LoVo (cell line): ENCODE measurements around the gene CLEC10A.
"Not testable (repeated sequence)": the region's sequence is repeated elsewhere in the genome, so short reads cannot be mapped to it uniquely, and the experiment has no call there.

Experiments
- DNase-seq: peaks from one replicate; pipeline ENCODE4 v3.0.0-alpha.2; 2016; ENCODE audit warnings: low spot score

Gene CLEC10A

DNA sequence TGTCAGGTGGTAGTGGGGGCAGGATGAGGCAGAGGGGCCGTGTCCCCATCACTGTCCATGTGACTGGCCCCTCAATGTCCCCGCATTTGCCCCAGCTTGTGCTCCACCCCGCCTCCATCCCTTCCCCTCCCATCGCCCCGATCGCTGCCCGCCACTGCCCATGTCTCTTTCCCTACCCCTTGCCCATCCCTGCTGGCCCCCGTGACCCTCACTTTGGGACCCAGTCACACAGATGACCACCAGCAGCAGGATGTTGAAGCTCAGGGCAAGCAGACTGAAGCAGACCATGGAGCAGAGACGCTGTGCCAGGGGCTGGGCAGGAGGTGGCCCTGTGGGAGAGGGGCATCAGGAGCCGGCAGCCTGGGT is 28.5 kb upstream of the CLEC10A start:
- no peak for DNase-seq

DNA sequence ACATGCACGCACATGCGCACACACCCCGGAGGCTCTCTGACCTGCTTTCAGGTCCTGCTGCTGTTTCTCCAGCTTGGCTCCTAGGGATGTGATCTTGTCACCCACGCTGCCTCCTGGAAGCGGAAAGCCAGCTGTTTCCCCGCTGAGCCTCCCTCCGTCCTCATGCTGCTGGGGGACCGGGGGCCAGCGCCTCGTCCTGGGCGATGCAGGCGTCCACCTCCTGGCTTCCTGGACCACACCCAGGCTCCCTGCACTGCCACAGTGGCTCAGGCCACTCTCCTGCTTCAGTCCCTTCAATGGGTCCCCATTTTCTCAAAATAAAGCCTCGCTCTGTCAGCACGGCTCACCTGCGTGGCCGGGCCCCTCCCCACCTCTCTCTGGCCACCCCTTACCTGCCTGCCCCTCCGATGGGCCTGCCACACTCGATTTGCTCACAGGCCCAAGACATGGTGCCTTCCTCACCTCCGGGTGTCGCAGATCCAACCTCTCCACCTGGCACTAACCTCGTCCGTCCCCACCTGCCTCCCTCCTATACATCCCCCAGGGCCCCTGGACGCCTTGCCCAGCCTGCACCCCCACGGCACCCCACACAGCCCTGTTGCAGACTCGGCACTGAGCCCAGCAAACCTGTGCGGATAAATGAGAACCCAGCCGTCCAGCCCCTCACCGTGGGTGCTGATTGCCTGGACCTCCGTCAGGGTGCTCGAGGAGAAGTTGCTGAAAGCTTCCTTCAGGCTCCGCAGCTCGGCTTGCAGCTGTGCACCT is 27.9 kb upstream of the CLEC10A start:
- no peak for DNase-seq

DNA sequence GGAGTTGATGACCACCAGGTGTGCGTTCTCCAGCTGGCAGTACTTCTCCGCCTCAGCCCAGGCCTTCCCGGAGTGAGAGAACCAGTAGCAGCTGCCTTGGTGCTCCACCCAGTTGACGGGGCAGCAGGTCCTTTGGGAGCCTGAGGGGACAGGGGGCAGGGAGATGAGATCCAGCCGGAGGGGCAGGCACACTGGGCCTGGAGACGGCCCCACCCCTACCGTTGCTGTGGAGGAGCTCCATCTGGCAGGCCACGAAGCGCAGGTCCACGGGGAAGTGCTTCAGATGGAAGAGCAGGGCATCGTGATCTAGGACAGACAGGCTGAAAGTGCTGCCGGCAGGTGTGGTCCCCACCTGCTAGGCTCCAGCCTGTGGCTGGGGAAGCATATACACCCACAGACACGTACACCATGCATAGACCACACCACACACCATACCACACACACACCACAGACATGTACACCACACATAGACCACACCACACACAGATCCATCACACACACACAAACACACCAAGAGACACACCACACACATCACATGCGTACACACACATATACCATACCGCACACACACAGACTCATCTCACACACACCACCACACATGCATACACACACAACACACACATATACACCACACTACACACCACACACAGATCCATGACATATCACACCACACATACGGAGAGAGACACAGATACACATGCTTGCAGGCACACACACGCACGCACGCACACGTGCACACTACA is 27.1 kb upstream of the CLEC10A start:
- no peak for DNase-seq

DNA sequence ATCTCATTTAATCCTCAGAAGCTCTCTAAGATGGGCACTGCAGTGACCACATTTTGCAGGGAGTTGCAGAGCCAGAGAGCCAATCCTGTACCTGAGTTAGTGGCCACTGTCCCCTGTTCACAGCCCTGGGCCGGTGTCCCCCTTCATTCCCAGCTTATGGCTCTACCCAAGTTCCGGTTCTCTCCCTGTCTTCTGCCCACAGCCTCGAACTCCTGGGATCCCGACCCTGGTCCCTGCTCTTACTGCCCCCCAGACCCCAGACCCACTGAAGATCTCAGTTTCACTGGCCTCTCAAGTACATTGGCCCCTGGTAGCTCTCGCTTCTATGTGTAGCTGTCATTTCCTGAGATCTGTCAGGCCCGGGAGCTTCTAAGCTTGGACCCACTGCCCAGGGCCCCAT is 22.4 kb upstream of the CLEC10A start:
- no peak for DNase-seq

DNA sequence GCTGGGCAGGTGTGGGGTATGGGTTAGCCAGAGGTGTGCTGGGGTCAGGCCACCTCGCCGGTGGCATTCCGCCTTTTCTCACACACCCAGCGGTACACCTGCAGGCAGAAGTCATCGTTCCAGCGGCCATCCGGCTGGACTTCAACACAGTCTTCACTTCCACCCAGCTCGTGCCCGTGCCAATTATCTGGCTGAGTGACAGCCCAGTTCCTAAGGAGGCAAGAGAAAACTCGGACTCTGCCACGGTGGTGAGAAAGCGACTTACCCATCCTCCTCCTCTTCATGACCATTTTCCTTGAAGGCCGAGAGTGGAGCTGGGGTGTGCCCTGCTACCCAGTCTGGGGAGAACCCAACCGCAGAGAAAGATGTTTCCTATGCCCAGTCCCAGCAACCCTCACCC is 21.5 kb upstream of the CLEC10A start:
- no peak for DNase-seq

DNA sequence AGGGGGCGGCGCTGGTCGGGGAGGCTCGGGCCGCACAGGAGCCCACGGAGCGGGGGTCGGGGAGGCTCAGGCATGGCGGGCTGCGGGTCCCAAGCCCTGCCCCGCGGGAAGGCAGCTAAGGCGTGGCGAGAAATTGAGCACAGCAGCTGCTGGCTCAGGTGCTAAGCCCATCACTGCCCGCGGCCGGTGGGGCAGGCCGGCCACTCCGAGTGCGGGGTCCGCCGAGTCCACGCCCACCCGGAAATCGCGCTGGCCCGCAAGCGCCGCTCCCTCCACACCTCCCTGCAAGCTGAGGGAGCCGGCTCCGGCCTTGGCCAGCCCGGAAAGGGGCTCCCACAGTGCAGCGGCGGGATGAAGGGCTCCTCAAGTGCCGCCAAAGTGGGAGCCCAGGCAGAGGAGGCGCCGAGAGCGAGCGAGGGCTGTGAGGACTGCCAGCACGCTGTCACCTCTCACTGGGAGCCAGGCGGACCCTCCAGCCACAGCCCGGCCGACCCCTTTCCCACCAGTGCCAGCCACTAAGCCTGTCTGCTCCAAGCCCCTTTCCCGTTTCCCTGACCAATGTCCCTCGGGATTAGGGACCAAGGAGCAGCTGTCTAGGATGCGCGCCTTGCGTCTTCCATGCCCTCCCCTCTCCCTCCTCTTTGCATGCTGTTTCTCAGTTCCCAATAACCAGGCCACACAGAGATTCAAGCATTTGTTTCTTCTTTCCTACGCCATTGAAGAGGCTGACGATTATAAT is 20.8 kb upstream of the CLEC10A start:
- not testable (repeated sequence) for DNase-seq

DNA sequence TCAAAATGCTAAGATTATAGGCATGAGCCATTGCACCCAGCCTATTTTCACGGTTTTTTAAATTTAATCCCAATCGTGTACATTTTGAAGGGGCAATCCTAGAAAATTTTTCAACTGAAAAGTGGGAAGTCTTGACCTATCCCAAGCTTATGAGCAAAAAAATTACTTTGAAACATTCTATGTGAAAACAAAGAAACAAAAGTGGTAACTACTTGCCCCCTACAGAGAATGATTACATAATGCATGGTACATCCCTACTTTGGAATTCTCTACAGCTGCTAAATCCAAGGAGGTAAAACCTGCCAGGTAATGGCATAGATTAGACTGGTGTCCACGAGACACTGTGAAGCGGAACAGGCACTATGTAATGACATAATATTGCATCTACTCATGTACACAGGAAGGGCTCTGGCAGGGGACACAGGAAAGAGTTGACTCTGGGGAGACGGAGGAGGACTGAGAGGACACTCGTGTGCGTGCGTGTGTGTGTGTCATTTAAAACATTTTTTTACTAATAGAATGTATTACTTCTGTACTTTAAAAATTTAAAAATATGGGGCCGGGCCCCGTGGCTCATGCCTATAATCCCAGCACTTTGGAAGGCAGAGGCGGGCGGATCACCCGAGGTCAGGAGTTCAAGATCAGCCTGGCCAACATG is 18.9 kb upstream of the CLEC10A start:
- no peak for DNase-seq

DNA sequence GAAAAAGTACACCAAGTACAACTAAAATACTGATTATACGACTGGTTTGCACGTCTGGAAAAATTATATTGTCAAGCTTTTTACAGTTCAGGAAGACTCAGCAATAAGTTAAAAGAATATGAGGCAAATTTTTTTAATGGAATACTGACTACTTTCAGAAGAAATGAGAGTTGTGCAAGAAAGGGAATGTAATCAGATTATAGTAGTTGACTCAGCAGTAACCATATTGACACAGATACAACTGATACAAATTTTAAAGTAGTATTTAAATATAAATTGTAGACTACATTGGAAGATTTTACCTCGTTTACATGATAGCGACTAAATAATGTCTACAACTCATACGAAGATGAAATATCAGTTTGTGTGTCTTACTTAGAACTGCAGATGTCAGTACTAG is 17.9 kb upstream of the CLEC10A start:
- no peak for DNase-seq

DNA sequence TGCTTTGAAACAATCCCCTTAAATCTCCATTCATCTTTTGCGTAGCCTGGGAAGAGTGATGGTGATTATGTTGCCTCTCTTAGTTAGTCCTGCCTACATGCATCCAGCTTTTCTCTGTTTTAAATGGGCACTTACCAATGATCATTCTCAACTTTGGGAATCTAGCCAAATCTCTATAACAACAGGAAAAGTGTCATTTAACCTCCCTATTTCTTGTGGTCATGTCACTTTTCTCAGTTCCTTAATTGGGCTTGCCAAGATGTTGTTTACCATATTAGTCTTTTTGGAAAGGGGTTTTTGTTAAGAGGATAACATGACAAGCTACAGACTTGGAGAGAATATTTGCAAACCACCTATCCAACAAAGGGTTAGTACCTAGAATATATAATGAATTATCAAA is 15.6 kb upstream of the CLEC10A start:
- no peak for DNase-seq

DNA sequence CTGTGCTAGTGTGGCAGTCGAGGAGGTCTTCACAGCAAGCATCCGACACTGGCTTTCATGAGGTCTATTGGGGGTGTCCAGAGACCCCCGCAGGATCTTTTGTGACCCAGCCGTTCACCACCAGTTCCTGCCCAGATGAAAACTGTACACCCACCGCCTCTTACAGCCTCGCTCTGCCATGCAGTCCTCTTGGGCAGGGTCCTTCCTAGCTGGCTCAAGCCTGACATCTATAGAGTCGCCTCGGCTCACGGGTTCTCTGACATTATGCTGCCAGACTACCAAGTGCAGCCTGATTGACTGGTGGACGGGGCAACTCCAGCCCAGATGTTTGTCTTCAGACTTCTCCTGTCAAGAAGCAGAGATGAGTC is 14.6 kb upstream of the CLEC10A start:
- DNase-seq = no peak

DNA sequence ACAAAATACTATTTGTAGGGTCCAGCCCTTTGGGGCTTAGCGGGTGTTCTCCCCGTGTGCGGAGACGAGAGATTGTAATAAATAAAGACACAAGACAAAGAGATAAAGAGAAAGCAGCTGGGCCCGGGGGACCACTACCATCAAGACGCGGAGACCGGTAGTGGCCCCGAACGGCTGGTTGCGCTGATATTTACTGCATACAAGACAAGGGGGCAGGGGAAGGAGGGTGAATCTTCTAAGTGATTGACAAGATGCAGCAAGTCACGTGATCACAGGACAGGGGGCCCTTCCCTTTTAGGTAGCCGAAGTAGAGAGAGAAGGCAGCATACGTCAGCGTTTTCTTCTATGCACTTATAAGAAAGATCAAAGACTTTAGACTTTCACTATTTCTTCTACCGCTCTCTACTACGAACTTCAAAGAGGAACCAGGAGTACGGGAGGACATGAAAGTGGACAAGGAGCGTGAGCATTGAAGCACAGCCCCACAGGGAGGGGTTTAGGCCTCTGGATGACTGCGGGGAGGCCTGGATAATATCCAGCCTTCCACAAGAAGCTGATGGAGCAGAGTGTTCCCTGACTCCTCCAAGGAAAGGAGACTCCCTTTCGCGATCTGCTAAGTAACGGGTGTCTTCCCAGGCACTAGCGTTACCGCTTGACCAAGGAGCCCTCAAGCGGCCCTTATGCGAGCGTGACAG is 11.4 kb upstream of the CLEC10A start:
- not testable (repeated sequence) for DNase-seq

DNA sequence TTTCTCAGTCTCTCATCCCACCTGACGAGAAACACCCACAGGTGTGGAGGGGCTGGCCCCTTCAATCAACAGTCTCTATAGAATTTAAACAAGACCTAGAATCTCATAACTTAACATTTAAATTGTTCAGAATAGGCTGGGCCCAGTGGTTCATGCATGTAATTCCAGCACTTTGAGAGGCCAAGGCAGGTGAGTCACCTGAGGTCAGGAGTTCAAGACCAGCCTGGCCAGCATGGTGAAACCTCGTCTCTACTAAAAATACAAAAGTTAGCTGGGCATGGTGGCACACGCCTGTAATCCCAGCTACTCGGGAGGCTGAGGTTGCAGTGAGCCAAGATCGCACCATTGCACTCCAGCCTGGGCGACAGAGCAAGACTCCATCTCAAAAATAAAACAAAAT is 9.5 kb upstream of the CLEC10A start:
- not testable (repeated sequence) for DNase-seq

DNA sequence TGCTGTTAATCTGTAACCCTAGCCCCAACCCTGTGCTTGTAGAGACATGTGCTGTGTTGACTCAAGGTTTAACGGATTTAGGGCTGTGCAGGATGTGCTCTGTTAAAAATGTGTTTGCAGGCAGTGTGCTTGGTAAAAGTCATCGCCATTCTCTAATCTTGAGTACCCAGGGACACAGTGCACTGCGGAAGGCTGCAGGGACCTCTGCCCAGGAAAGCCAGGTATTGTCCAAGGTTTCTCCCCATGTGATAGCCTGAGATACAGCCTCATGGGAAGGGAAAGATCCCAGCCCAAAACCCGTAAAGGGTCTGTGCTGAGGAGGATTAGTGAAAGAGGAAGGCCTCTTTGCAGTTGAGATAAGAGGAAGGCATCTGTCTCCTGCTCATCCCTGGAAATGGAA is 8.4 kb upstream of the CLEC10A start:
- not testable (repeated sequence) for DNase-seq

DNA sequence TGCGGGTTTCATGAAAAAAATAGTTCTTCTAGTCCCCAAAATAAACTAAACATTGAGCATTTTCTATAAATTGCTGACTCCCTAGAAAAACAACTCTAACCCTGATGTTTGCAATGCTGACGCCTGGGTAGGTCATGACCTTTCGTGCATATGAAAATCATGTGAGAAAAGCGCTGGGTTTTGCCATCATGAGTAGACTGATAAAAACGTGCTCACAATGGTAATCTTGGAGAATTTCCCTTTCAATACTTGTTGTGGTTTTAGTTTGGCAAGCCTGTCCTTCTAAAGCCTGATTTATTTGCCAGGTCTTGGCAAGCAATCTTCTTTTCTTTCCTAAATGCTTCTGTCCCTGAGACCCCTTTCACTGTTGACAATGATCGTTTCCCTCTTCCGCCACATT is 4.0 kb upstream of the CLEC10A start:
- DNase-seq = no peak

DNA sequence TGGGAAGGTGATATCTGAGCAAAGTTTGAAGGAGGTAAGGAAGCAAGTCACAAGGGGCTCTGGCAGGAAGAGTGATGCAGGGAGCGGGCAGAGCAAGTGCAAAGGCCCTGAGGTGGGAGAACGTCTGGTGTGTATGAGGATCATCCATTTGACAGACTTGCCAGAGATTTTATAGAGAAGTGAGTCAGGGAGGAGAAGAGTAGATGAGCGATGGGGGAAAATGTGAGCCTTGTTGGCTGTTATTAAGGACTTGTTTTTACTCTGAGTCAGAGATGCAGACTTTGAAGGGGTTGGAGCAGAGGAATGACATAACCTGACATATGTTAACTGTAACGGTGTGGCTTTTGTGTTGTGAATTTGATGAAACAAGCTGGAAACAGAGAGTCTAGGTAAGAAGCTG is 3.5 kb upstream of the CLEC10A start:
- DNase-seq = no peak

DNA sequence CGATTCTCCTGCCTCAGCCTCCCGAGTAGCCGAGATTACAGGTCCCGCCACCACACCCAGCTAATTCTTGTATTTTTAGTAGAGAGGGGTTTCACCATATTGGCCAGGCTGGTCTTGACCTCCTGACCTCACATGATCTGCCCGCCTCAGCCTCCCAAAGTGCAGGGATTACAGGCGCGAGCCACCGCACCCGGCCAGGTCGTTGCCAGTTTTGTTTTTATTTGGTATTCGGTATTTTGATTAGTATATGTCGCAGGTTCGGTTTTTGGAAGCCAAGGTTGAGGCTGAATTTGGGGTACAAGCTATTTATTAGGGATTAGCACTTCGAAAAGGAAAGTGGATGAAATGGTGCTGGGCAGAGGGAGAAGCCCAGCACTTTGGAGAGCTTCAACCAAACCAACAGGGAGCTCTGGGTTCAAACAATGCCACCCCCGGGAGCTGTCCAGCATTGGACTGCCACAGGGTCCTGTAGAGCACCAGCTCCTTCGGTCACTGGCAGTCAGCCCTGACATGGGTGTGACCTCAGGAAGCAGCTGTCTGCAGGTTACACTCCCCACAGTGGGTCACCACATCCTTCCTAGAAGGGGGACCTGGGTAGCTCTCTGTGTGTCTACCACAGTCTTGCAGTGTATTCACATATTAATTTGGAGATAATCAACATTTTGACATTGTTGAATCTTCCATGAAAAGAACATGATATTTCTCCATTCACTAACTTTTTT is 1.5 kb upstream of the CLEC10A start:
- DNase-seq = no peak

DNA sequence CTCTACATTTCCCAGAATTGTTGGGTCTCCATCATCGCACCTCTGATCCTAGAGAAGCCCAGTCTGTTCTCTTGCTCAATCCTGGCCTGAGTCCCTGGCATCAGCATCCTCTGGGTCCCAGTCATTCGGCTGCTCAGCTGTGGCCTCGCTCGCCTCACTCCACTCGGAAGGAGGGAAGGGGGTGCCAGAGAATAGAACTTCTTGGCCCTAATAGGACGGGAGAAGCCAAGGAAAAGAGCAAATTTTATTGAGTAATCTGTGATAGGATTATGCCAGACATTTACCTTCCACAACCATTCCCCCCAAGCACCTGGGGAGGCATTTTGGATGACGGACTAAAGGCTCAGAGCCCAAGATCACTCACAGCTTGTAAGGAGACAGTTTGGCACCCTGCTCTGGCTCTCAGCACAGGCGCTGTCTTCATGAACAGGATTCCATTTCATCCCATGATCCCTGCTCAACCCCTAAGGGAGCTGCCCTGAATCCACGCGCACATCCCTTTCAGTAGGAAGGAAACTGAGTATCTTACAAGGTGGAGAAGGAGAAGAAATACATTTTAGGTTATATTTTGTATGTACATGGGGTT is 498 bp upstream of the CLEC10A start:
- no peak for DNase-seq

DNA sequence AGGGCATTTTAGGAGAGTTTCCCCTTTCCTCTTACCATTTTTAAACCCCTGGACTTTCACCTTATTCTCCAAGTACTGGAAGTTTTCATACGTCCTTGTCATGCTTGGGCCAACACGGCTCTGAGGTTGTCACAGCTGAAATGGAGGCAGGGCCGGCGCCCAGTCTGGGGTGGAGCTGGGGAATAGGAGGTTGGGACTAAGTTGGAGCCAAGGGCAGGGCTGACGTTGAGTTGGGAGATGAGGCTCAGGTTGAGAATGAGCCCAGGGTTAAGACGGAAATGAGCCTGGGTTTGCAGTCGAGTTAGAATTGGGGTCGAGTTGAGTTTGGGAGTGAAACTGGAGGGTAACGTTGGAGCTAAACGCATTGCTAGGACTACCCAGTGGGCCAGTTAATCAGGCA is 1.3 kb downstream of the CLEC10A start:
- DNase-seq = no peak

DNA sequence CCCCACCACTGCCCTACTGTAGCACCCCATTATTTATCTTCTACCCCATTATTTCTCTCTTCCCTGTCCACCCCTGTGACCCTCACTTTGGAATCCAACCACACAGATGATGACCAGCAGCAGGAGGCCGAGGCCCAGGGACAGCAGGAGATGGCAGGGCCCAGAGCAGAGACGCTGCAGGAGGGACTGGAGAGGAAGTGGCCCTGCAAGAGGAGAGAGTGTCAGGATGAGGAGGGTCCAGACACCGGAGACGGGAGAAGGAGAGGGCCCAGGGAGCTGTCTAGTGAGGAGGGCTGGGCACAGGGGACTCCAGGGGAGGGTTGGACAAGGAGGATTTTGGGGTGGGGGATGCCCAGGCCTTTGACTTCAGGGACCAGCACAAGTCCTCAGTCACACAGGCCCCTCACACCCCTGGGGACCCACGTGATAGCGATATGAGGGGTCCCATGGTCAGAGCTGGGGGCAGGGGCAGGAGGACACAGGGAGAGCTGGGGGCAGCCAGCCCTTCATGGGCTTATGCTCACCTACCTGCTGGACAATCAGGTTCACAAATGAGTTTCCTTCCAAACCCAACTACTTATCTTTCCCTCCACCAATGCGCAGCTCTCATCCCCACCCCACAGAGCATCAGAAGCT is 2.0 kb downstream of the CLEC10A start:
- DNase-seq = no peak

DNA sequence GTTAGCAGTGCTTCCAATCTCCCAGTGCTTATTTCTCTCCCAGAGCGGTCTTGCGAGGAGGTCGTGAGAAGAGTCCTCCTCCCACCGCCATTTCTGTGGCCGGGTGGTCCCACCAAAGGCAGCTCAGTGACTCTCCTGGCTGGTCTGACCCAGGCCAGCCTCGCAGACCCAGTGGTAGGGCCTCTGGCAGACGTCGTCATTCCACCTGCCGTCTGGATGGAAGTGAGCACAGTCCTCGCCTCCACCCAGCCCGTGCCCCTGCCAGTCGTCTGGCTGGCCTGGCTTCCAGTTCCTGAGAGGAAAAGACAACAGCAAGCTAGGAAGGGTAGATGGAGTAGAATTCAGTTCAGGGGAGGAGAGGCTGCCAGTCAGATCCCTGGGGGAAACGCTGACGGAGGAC is 5.1 kb downstream of the CLEC10A start:
- no peak for DNase-seq

DNA sequence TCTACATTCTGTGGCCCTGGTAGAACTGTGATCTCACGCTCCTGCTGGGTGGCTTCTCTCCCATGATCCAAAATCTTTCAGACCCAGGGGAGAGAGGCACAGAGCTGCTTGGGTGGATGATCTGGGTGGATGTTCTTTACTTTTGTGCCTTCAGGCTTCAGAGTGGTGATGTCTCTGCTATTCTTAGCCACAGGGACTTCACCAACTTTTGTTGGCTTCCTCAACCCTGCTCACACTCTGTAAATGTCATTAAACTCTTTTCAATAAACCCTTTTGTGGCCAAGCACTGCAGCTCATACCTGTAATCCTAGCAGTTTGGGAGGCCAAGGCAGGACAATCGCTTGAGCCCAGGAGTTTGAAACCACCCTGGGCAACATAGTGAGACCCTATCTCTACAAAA is 7.6 kb downstream of the CLEC10A start:
- DNase-seq = no peak
